ENCODE measurements around the gene CCDC51. TPM values are rescaled to one million over a fixed set of nuclear protein-coding genes. Genes with fewer than 3 reads are reported as not detected.
"Not testable (repeated sequence)": the region's sequence is repeated elsewhere in the genome, so short reads cannot be mapped to it uniquely, and the experiment has no call there.

The CCDC51 gene, protein sequence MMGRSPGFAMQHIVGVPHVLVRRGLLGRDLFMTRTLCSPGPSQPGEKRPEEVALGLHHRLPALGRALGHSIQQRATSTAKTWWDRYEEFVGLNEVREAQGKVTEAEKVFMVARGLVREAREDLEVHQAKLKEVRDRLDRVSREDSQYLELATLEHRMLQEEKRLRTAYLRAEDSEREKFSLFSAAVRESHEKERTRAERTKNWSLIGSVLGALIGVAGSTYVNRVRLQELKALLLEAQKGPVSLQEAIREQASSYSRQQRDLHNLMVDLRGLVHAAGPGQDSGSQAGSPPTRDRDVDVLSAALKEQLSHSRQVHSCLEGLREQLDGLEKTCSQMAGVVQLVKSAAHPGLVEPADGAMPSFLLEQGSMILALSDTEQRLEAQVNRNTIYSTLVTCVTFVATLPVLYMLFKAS
- total RNA-seq, result 10.6 TPM

DNA sequence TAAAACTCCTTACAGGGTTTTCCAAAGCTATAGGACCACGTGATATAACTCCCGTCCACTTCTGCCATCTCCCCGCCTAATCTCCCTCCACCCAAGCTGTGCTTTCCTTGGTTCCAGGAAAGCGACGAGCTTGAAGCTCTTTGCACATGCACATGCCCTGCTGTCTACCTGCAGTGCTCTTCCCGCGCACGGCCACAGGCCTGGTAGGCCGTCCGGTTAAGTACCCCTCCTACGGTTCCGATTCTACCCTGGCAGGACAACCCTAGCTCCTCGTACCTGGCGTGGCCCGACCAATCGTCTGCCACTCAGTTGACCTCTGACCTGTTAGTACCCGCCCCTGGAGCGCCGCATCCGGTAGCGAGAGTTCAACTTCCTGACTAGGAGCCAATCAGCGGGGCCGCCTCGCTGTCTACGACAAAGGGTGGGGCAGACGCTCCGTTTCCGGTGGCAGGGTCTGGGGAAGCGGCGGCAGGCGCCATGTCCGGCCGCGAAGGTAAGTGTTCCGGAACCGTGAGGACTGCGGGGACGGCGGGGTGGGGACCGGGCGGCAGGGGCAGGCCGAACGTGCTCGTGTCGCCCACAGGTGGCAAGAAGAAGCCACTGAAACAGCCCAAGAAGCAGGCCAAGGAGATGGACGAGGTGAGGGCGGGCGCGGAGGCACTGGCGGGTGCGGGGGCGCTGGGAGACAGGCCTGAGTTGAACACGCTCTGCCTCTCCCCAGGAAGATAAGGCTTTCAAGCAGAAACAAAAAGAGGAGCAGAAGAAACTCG is at the start of gene CCDC51, which contains the start of gene TMA7:
TSS of gene CCDC51 (minus strand) at position 300 of the 770 bp plus-strand sequence. CDS start 4,991 bp downstream, outside the sequence.
TSS of gene TMA7 (plus strand) at position 438 of the 770 bp plus-strand sequence. CDS start at position 478, 40 bp downstream.
- intact Hi-C loops (cut with DNase I), result loop anchor here (5.0 to 10.0 kb wide), 2 partner anchors 43 to 165 kb away; no protein-coding TSS in a partner anchor
- ATAC-seq, result peak; percentile 99
- DNase-seq (ENCODE audit: low spot score), result peak; percentile 99

DNA sequence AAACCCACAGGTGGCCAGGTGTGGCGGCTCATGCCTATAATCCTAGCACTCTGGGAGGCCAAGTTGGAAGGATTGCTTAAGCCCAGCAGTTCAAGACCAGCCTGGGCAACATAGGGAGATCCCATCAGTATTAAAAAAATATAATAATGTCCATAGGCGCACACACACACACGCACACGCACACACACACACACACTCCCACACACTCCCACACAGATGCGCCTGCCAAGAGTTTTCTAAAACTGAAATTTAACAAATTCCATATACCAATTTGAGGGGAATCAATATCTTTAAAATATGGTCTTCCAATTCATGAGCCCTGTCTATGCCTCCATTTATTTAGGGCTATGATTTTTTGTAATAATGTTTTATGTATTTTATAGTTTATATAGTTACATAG is 47.0 kb upstream of the CCDC51 start:
- ATAC-seq (no peak), DNase-seq (ENCODE audit: low spot score) (no peak)
- intact Hi-C loops (cut with DNase I), result no loop called here

DNA sequence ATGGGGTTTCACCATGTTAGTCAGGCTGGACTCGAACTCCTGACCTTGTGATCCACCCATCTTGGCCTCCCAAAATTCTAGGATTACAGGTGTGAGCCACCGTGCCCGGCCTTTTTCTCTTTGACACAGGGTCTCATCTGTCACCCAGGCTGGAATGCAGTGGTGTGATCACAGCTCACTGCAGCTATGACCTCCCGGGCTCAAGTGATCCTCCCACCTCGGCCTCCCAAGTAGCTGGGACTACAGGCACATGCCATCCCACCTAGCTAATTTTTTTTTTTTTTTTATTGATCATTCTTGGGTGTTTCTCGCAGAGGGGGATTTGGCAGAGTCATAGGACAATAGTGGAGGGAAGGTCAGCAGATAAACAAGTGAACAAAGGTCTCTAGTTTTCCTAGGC is 42.9 kb upstream of the CCDC51 start:
- intact Hi-C loops (cut with DNase I); ATAC-seq; DNase-seq (ENCODE audit: low spot score): not testable (repeated sequence)

DNA sequence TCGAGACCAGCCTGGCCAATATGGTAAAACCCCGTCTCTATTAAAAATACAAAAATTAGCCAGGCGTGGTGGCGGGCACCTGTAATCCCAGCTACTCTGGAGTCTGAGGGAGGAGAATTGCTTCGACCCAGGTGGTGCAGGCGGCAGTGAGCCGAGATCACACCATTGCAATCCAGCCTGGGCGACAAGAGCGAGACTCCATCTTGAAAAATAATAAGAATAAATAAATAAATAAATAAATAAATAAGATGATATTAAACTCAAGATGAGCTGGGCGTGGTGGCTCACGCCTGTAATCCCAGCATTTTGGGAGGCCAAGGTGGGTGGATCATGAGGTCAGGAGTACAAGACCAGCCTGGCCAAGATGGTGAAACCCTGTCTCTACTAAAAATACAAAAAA is 41.0 kb upstream of the CCDC51 start:
- DNase-seq (ENCODE audit: low spot score); ATAC-seq; intact Hi-C loops (cut with DNase I): not testable (repeated sequence)

DNA sequence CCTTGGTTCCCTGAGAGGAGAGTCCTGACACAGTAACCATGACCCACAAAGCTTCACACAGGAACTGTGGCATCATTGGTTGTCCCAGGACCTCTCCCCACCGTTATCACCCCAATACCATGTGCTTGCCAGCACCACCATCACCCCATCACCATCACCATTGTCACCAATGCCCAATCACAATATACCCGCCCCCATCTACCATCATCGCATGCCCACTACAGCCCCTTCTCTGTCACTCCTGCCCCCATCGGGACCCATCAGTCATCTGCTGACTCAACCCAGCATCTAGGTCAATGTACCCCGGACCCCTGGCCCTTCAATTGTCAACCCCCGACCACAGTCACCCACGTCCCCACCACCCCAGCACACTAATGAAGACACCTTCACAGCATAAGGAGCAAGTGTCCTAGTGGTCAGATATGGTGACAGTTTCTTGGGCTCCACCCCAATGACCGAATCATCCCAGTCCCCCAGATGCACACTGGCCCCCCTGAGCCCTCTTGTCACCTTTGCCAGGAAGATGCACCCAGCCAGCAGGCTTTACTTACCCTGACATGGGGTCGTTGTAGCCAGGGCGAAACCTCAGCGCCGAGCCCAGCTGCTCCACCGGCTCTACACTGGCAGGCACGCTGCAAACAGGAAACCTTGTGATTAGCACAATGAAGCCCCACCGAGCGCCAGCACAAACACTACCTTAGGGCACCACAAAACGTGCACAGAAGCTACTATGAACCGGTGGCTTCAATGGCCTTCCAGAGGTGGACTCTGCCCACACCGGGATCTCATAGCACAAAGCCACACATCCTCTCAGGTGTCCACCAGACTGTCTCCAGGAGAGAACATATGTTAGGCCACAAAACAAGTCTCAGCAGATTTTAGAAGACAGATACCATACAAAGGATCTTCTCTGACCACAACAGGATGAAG is 39.0 kb upstream of the CCDC51 start:
- ATAC-seq (no peak), DNase-seq (ENCODE audit: low spot score) (no peak)
- intact Hi-C loops (cut with DNase I), result no loop called here

DNA sequence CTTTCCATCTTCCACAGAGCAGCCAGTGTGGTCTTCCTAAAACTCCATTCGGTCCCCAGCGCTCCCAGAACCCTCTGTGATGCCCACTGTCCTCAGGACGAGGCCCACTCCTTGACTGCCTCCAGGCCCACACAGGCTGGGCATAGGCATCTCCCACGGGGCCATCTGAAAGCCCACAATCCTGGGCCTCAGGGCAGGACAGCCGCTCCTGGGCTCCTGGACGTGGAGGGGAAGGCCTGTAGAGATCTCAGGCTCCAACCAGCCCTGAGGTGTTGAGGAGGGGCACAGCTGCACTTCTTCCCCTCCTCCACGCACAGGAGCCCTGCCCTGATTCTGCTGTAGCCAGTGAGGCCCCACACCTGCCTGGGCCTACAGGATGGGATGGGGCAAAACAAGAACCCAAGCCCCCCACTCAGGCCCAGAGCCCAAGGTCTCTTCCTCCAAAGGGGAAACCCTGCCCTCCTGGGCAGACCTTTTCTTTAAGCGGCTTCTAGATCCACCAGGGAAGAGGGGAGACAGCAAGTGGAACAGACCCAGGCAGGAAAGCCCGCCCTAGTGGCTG is 38.1 kb upstream of the CCDC51 start:
- no peak for ATAC-seq
- intact Hi-C loops (cut with DNase I), result no loop called here

DNA sequence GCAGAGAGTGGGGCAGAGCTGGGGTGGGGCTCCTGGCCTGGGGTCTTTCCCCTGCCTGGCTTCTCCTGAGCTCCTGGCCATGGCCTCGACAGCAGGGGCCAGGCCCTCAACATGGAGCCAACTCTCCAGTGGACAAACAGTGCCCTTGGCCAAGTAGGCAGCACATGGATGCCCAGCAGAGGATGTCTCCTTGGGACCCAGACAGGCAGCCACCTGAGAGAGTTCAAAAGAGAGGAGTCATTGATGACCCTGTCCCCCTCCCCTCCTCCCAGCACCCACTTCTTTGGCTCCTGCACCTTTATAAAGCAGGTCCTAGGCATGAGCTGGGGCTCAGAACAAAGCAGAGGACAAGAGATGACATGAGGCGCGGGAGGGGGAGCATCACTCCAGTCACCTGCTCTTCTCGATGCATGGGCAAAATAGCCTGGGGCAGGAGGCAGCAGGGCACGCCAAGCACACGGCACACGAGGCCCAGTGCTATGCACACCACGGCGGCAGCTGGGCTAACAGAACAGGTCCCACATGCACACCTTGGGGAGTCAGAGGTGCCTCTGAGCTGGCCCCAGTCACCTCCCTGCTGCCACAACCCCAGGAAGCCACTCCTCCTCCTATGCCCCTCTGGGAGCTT is 36.6 kb upstream of the CCDC51 start:
- ATAC-seq (no peak), DNase-seq (ENCODE audit: low spot score) (no peak)
- intact Hi-C loops (cut with DNase I), result no loop called here

More for the DNA sequence above, 38.1 kb upstream of the CCDC51 start:
- DNase-seq (ENCODE audit: low spot score), result no peak

DNA sequence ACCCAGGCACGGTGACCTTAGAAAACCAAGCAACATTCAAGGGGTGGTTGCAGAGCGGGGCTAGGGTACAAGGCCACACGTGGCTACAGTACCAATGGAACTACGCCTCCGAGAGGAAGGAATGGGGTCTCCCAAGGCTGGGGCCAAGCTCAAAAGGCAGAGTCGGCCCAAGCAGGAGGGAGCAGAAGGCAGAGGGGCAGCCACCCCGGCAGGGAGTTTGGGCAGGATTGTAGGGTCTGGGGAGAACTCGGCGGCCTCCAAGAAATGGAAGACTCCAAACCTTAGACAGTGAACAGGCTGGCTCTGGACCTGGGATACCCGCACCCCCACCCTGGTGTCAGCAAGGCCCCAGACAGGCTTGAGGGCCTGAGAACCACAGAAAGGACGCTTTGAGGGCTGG is 35.3 kb upstream of the CCDC51 start:
- ATAC-seq, result no peak
- DNase-seq (ENCODE audit: low spot score), result no peak

DNA sequence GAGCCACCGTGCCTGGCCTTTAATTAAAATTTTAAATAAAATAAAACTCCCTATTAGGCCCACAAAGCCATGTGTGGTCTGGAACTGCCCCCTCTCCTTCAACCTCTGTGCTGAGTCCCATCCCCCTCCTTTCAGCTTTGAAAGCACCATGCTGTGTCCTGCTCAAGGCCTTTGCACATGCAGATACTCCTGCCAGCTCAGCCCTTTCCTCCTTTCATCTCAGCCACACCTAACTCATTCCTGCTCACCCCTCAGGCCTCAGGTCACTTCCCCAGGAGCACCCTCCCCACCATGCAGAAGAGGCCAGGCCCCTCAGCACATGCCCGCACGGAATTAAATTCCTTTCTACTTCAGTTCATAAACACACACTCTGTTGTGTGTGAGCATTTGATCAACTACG is 34.7 kb upstream of the CCDC51 start:
- ATAC-seq (no peak), DNase-seq (ENCODE audit: low spot score) (no peak)
- intact Hi-C loops (cut with DNase I), result no loop called here

More for the DNA sequence above, 35.3 kb upstream of the CCDC51 start:
- intact Hi-C loops (cut with DNase I), result no loop called here

DNA sequence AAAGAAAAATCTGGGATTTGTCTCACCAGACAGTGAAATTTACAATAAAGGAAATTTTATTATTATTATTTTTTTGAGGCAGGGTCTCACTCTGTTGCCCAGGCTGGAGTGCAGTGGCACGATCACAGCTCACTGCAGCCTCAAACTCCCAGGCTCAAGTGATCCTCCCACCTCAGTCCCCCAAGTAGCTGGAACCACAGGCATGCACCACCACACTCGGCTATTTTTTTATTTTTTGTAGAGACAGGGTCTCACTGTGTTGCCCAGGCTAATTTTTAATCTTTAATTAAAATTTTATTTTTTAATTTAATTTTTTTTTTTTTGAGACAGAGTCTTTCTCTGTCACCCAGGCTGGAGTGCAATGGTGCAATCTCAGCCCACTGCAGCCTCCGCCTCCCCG is 34.1 kb upstream of the CCDC51 start:
- DNase-seq (ENCODE audit: low spot score); intact Hi-C loops (cut with DNase I); ATAC-seq: not testable (repeated sequence)

DNA sequence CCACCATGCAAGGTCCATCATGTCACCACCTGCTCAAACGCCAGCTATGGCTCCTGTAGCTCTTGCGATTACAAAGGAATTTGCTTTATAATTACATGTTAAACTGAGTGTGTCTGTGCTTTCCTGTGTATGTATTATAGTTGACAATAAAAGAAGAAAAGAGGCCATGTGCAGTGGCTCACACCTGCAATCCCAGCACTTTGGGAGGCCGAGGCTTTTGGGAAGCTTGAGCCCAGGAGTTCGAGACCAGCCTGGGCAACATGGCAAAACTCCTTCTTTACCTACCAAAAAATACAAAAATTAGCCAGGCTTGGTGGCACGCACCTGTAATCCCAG is 33.7 kb upstream of the CCDC51 start:
- ATAC-seq (no peak), DNase-seq (ENCODE audit: low spot score) (no peak)
- intact Hi-C loops (cut with DNase I), result loop anchor here (2.0 kb wide), 1 partner anchor 59 kb away; no protein-coding TSS in a partner anchor

DNA sequence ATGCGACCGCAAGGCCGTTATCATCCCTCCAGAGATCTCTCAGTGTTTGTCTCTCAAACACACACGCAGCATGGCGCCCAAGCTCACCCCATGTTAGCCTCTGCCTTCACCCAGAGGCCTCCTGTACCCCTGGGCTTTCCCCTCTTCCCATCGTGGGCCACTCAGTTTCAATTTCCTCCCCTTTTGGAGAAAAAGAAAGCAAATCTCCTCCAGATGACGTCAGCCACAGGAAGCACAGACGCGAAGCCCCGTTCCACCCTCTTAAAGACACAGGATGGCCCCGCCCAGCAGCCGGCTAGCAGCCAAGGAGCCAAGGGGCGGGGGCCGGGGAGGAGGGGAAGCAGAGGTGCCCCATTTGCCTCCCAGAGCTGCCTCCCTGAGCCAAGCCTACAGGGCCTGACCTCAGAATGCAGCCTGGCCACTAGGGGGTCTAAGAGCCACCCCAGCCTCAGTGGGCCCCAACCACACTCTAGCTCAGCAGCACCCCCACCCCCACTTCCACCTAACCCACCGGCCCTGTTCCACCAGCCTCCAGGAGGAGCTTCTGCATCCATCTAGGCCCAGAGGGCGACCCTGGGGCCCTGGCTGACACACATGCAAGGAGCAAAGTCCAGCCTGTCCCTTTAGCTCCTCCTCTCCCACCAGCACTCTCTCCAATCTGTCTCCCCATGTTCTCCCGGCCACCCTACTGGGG is 33.2 kb upstream of the CCDC51 start:
- peak; percentile 94 for DNase-seq (ENCODE audit: low spot score)
- intact Hi-C loops (cut with DNase I), result loop anchor here (2.0 kb wide), 1 partner anchor 60 kb away; no protein-coding TSS in a partner anchor

DNA sequence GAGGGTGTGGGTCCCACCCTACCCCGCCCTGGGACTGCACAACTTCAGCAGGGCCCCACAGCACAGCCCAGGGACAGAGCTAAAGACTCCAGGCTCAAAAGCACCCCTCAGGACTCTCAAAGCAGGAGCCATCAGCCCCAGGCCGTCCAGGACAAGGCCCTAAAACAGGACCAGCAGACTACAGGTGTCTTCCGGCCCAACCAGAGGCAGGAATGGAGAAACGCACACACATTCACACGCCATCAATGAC is 32.7 kb upstream of the CCDC51 start:
- ATAC-seq (peak; percentile 50), DNase-seq (ENCODE audit: low spot score) (no peak)
- intact Hi-C loops (cut with DNase I), result loop anchor here (2.0 kb wide), 1 partner anchor 60 kb away; no protein-coding TSS in a partner anchor

More for the DNA sequence above, 33.2 kb upstream of the CCDC51 start:
- peak; percentile 95 for ATAC-seq

DNA sequence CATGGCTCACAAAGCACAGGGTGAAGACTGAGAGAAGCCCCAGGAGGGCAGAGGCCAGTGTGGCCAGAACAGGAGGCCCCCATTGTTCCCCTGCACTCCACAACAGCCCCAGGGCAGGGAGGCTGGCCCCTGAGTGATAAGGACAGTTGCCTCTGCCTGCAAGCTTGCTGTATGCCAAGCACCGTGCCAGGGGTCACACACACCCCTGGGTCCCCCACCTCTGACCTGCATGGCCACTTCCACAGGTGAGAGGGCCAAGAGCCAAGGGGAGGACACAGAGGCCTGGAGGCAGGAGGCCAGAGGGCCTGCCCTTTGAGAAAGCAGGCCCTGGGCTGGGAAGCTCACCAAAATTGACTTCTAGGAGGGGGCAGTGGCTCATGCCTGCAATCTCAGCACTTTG is 30.4 kb upstream of the CCDC51 start:
- ATAC-seq (no peak), DNase-seq (ENCODE audit: low spot score) (no peak)
- intact Hi-C loops (cut with DNase I), result no loop called here

DNA sequence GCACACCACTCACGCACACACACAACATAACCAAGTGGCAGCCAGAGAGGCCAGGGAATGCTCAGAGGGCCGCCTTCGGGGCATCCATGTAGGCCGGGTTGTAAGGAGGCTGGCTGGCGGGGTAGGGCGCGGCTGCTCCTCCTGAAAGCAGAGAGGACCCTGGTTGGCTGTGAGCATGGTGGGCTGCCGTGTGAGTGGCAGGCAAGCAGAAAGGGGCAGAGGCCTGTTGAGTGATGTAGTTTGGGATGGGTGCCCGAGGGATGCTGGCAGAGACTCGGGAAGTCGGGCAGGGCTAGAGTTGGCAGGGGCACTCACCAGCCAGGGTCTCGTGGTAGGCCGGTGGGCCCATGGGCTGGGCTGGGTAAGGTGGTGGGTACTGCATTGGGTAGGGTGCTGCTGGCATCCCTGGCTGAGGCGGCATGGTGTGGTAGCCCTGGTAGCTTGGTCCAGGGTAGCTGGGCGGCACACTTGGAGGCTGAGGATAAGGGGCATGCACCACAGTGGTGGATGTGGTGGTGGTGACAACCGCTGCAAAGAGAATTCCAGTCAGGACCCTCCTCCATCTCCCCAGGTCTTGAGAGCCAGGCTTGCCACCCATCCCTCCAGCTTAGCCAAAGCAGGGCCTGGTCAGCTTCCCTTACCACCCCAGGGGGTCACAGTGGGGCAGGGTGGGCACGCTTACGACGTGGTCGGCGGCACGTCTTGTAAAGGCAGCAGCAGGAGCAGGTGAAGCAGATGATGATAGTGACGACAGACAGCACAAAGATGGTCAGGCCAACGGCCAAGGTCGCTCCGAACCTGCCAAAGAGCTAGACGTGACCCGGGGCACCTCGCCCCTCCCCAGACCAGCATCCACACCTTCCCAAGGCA is 29.4 kb upstream of the CCDC51 start:
- no peak for ATAC-seq
- no peak for DNase-seq (ENCODE audit: low spot score)
- intact Hi-C loops (cut with DNase I), result no loop called here

DNA sequence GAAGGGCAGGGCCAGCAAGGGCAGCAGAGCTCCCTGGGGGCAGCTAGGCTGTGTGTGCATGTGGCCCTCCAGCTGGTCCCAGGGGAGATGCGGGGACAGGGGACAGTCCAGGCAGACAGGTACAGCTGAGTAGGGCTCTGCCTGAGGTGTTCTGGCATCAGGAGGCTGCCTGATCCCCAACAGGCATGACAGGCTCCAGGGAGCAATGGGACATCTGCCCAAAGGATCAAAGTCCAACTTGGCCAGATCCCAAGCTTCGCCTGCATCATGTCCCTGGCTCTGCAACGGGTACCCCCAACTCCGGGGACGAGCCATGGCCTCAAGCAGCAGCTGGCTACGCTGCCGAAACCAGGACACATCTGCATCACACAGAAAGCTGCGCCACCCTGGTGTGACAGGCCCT is 28.4 kb upstream of the CCDC51 start:
- DNase-seq (ENCODE audit: low spot score) (no peak), ATAC-seq (no peak)
- intact Hi-C loops (cut with DNase I), result no loop called here
